Upper lobe of left lung (tissue), 4 donors: ENCODE data around the gene FLOT1.

Source experiments
- POLR2A ChIP-seq, 4 donors: fragments of 450-650 bp; IDR thresholded peaks; one replicate each; pipeline ENCODE4 v1.5.1; 2016 to 2017; ENCODE audit warnings: antibody characterized with exemption in 4 of 4, mild to moderate bottlenecking in 2 of 4
- POLR2AphosphoS5 ChIP-seq, 2 donors: sonication (generic); formaldehyde crosslinking; IDR thresholded peaks; one replicate each; pipeline ENCODE4 v1.5.1; 2017; ENCODE audit warnings: antibody characterized with exemption in 2 of 2

DNA sequence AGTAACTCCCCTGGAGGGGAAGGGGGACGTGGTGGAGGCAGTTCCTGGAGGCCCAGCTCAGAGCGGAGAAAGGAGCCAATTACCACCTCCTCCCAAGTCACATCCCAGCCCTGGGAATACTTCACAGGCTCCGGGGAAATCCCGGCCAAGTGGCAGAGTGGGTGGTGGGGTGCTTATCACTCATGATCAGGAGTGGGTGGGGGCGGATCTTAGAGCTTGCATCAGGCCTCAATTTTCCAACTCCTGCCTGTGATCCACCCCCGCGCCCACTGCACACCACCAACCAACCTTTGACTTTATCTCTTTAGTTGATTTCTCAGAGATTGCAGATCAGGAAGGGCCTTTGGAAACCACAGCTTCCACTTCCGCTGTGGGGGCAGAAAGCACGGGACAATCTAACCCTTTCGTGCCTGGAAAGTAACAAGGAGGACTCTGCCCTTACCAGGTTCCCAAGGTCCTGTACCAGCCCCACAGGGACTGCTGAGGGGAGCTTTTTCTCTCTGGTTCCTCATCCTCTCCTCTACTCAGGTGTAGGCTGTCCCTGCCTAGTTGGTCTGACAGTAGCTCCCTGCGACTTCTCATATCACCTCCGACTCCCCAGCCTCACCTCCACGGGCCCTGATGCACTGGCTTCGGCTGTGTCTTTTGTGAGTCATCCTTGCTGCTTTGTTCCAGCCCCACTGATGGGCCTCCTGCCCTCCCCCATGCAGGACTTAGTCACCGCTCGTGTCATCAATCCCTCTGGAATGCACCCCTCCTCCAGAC lies 26.8 kb upstream of the FLOT1 start:
- TF ChIP-seq POLR2AphosphoS5 (IDR thresholded peaks at IDR 0.05) (no peak), POLR2A (IDR thresholded peaks at IDR 0.05) (no peak)
